ENCODE data around the gene SH3PXD2B.

DNA sequence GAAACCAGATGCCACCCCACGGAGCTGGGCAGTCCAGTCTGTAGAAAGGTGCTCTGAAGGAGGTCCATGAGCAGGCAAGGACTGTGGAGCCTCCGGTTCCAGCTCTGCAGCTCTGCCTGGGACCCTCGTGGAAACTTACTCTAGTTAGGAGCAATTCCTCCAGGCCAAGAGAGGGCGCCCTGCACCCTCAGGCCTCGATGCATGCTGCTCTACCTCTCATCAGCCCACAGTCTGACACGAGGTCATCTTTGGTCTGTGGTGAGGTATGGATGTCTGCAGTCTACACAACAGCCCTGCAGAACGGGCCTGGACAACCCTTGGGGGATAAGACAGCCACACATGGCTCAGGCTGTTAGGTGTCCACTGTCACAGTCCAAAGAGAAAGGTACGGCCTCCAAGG, 120.1 kb downstream of the SH3PXD2B start:
- TF ChIP-seq, protein P1, sequence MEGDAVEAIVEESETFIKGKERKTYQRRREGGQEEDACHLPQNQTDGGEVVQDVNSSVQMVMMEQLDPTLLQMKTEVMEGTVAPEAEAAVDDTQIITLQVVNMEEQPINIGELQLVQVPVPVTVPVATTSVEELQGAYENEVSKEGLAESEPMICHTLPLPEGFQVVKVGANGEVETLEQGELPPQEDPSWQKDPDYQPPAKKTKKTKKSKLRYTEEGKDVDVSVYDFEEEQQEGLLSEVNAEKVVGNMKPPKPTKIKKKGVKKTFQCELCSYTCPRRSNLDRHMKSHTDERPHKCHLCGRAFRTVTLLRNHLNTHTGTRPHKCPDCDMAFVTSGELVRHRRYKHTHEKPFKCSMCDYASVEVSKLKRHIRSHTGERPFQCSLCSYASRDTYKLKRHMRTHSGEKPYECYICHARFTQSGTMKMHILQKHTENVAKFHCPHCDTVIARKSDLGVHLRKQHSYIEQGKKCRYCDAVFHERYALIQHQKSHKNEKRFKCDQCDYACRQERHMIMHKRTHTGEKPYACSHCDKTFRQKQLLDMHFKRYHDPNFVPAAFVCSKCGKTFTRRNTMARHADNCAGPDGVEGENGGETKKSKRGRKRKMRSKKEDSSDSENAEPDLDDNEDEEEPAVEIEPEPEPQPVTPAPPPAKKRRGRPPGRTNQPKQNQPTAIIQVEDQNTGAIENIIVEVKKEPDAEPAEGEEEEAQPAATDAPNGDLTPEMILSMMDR (conservative IDR thresholded peaks at IDR 0.05; ENCODE audit: low read depth, low read length), result 0 out of 2 replicates have a peak, but pooled peaks have one; percentile 7
- TF ChIP-seq, protein P2, sequence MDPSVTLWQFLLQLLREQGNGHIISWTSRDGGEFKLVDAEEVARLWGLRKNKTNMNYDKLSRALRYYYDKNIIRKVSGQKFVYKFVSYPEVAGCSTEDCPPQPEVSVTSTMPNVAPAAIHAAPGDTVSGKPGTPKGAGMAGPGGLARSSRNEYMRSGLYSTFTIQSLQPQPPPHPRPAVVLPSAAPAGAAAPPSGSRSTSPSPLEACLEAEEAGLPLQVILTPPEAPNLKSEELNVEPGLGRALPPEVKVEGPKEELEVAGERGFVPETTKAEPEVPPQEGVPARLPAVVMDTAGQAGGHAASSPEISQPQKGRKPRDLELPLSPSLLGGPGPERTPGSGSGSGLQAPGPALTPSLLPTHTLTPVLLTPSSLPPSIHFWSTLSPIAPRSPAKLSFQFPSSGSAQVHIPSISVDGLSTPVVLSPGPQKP (IDR thresholded peaks at IDR 0.05; ENCODE audit: borderline replicate concordance, low read depth, low read length), result no peak
- TF ChIP-seq CEBPB (IDR thresholded peaks at IDR 0.05; ENCODE audit: low read depth, low read length) (no peak), RAD21 (IDR thresholded peaks at IDR 0.05; ENCODE audit: low read length) (no peak), FOS (IDR thresholded peaks at IDR 0.05; ENCODE audit: low read depth, low read length) (no peak), POLR2A (IDR thresholded peaks at IDR 0.05; ENCODE audit: low read depth, low read length) (no peak), MXI1 (IDR thresholded peaks at IDR 0.05; ENCODE audit: borderline replicate concordance, low read depth, low read length) (no peak), BHLHE40 (IDR thresholded peaks at IDR 0.05; ENCODE audit: low read depth, low read length) (no peak), SMC3 (IDR thresholded peaks at IDR 0.05; ENCODE audit: low read depth, low read length) (no peak), MAZ (IDR thresholded peaks at IDR 0.05; ENCODE audit: borderline replicate concordance, low read depth, low read length) (no peak)
- TF ChIP-seq, protein P3, sequence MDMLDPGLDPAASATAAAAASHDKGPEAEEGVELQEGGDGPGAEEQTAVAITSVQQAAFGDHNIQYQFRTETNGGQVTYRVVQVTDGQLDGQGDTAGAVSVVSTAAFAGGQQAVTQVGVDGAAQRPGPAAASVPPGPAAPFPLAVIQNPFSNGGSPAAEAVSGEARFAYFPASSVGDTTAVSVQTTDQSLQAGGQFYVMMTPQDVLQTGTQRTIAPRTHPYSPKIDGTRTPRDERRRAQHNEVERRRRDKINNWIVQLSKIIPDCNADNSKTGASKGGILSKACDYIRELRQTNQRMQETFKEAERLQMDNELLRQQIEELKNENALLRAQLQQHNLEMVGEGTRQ (IDR thresholded peaks at IDR 0.05; ENCODE audit: low read depth, low read length), result no peak

All from IMR-90 (cell line).